ENCODE measurements around the gene SYNJ1. TPM values are rescaled to one million over a fixed set of nuclear protein-coding genes. Genes with fewer than 3 reads are reported as not detected.
A peak's percentile ranks its signal among the peaks of the same experiment; 100 is the strongest.

SYNJ1 gene
- total and polyA plus RNA-seq, 9 of the 15 experiments (the other 6 are each of a cell fraction or from before 2014, with no cell fraction given) = 2.4 to 10.6 (median 5.6) TPM

DNA sequence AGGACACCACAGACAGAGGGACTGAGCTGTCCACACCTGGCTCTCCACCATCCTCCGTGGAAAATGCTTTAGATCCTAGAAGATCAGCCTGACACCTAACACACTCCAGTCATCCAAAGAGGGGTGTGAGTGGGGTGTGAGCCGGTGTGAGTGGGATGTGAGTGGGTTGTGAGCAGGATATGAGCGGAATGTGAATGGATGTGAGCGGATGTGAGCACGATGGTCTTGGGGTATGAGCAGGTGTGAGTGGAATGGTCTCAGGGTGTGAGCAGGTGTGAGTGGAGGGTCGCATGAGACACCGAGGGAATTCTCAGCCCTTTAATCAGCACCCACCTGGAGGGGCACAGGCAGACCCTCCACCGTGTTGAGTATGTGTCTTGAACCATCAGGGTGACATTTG, 143.3 kb downstream of the SYNJ1 start:
- POLR2A ChIA-PET = interaction anchor here (1.2 kb wide), 1 partner anchor 222 kb away, joined by 3 read pairs; no protein-coding TSS in a partner anchor
- Histone ChIP-seq H2AFZ (ENCODE audit: low read depth, low read length) (peak overlapping the region; percentile 73; the same call in 1 of the 2 replicates), H3K9ac (ENCODE audit: insufficient read depth in 1 of 2, low read depth in 2 of 2, low read length in 2 of 2) (peak overlapping the region in 1 of 2 experiments; percentile 15; a peak in 1 of 4 replicates), H3K4me3 (no peak overlapping the region), H3K27ac (ENCODE audit: extremely low read depth, low read depth, low read length) (no peak overlapping the region), H3K79me2 (ENCODE audit: control insufficient read depth, insufficient read depth, low read length) (no peaks in the 10 kb centered on the region), H3K9me3 (replicated peaks; ENCODE audit: control insufficient read depth, insufficient read depth, low read depth, low read length) (no peaks in the 10 kb centered on the region), H3K36me3 (ENCODE audit: control insufficient read depth, insufficient read depth, low read length) (no peaks in the 10 kb centered on the region; the same call in 2 of the 3 replicates), H3K27me3 (ENCODE audit: control insufficient read depth in 2 of 2, insufficient read depth in 2 of 2, low read length in 2 of 2) (peaks cover 32 to 40% of the 10 kb centered on the region in 2 experiments), H3K4me1 (replicated peaks in 1 of 2; ENCODE audit: control insufficient read depth in 2 of 2, insufficient read depth in 2 of 2, low read length in 2 of 2) (peaks cover 13 to 19% of the 10 kb centered on the region in 2 experiments; a peak in 4 of 5 replicates), H4K20me1 (replicated peaks; ENCODE audit: control insufficient read depth, insufficient read depth, low read length) (no peaks in the 10 kb centered on the region), H3K9me1 (ENCODE audit: control insufficient read depth, insufficient read depth, low read length) (no peaks in the 10 kb centered on the region), H3K4me2 (ENCODE audit: insufficient read depth, low read length) (peak overlapping the region; percentile 66; the same call in 1 of the 2 replicates)
- intact Hi-C loops (cut with micrococcal nuclease) = loop anchor here (10.0 kb wide), 1 partner anchor 290 kb away; the partner anchor contains the start of gene MRAP
- WGBS (ENCODE audit: insufficient coverage, low coverage, missing lambda C conversion rate) = 36% methylated on average over 8 of the region's 8 CpGs
- no peak for TF ChIP-seq ZNF436 (CRISPR knock-in tag; IDR thresholded peaks at IDR 0.05)
- no peak for TF ChIP-seq ZNF197 (CRISPR knock-in tag; IDR thresholded peaks at IDR 0.05; ENCODE audit: low read depth)
- TF ChIP-seq KAT2B (IDR thresholded peaks at IDR 0.05; ENCODE audit: low read depth, low read length) = no peak
- TF ChIP-seq HCFC1 (IDR thresholded peaks at IDR 0.05; ENCODE audit: low read depth, low read length) = no peak
- TF ChIP-seq NCOR1 (IDR thresholded peaks at IDR 0.05) = no peak
- no peak for TF ChIP-seq SMAD1 (IDR thresholded peaks at IDR 0.05; ENCODE audit: low read depth, low read length, partially characterized antibody)
- TF ChIP-seq ZNF780A (CRISPR knock-in tag; IDR thresholded peaks at IDR 0.05) = no peak
- no peak for TF ChIP-seq SRF (CRISPR knock-in tag; IDR thresholded peaks at IDR 0.05)
- TF ChIP-seq GATAD2B (IDR thresholded peaks at IDR 0.05; ENCODE audit: borderline replicate concordance) = no peak
- no peak for TF ChIP-seq HLTF (IDR thresholded peaks at IDR 0.05)
- no peak for TF ChIP-seq ZNF184 (CRISPR knock-in tag; IDR thresholded peaks at IDR 0.05)
- no peak for TF ChIP-seq NONO (IDR thresholded peaks at IDR 0.05; ENCODE audit: low read depth in 2 of 2, low read length in 1 of 2)
- no peak for TF ChIP-seq ZNF212 (CRISPR knock-in tag; IDR thresholded peaks at IDR 0.05)
- no peak for TF ChIP-seq KLF16 (IDR thresholded peaks at IDR 0.05)
- in situ Hi-C loops (cut with MboI) = no loop called here
- BruUV-seq (replicated peaks) = no TSS peak
- ATAC-seq (no peak), FAIRE-seq (no peak), DNase-seq (ENCODE audit: extremely low read depth in 1 of 4, low spot score in 3 of 4) (no peak)
- CTCF ChIA-PET (ENCODE audit: low intra/inter-chr PET ratio) = no interaction called here

All from K562 (cell line).